GM12864 (cell line): ENCODE results near the gene LRBA.

Experiments used
- DNase-seq: peaks from one replicate; pipeline ENCODE4 v3.0.0-alpha.2; 2011; ENCODE audit warnings: low read depth
- H3K4me3 ChIP-seq: 2 replicates; pipeline ENCODE4 v1.5.1; 2011; ENCODE audit warnings: mild to moderate bottlenecking, low read depth, low read length, control low read depth
- CTCF ChIP-seq: IDR thresholded peaks from 2 replicates; pipeline ENCODE4 v1.5.1; 2011; ENCODE audit warnings: low read depth, mild to moderate bottlenecking, moderate library complexity, low read length, control low read depth, inconsistent platforms; ENCODE audit errors: missing control alignments

LRBA gene

GRCh38 chr4:150325872-150326271 is 689.2 kb downstream of the LRBA start:
- no peak overlapping the region for H3K4me3 ChIP-seq
- DNase-seq: no peak
- TF ChIP-seq CTCF: no peak

GRCh38 chr4:150323406-150324325 is 691.4 kb downstream of the LRBA start:
- no peak overlapping the region for H3K4me3 ChIP-seq
- TF ChIP-seq CTCF: no peak
- DNase-seq: no peak

GRCh38 chr4:150322646-150323045 is 692.4 kb downstream of the LRBA start:
- no peak for DNase-seq
- H3K4me3 ChIP-seq: no peak overlapping the region
- no peak for TF ChIP-seq CTCF

DNA sequence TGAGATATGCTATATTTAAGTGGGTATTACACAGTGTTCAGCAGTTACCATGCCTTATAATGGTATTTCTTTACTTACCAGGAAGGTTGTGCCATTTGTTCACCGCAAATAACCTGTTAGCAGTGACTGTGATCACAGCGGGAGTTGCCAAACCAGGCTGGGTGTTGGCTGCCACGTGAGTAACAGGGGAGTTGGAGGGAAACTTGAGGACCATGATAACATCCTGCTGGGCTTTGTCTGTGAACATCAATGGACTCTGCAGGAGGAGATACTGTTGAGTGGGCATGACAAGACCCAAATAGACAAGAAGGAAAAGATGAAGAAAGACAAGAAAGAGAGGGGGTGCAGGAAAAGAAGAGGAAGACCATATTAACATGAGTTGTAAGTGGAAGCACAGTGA is 694.0 kb downstream of the LRBA start:
- H3K4me3 ChIP-seq: no peak overlapping the region
- DNase-seq: no peak
- no peak for TF ChIP-seq CTCF

GRCh38 chr4:150318971-150319370 is 696.1 kb downstream of the LRBA start:
- no peak overlapping the region for H3K4me3 ChIP-seq
- no peak for TF ChIP-seq CTCF
- DNase-seq: no peak

GRCh38 chr4:150318527-150318926 is 696.6 kb downstream of the LRBA start:
- H3K4me3 ChIP-seq: no peak overlapping the region
- no peak for DNase-seq
- no peak for TF ChIP-seq CTCF
